GM21447 (cell line): ENCODE measurements around the gene CCL18.
"Not testable (repeated sequence)": the region's sequence is repeated elsewhere in the genome, so short reads cannot be mapped to it uniquely, and the experiment has no call there.

Source experiments
- ATAC-seq: cut with Tn5 transposase; IDR thresholded peaks from one replicate; pipeline ENCODE4 v1.9.1; 2021; ENCODE audit not compliant: unreplicated experiment

CCL18 gene

DNA sequence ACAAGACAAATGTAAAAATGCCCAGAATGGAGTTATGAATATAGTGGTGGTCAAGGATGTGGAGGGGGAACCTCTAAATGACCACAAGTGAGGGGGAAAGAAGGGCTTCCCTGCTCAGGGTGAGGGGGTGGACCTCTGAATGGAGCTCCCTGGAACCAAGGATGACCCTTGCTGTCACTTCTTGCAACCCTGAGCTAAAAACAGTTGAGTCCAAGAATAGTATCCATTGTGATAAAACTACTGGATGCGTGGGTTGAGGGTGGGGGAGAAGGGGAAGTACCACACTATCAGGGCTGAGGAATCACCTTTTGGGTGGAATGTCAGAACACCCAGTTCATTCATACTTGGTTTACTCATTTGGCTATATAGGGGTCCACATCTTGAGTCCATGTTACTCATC is 34.9 kb downstream of the CCL18 start:
- not testable (repeated sequence) for ATAC-seq

DNA sequence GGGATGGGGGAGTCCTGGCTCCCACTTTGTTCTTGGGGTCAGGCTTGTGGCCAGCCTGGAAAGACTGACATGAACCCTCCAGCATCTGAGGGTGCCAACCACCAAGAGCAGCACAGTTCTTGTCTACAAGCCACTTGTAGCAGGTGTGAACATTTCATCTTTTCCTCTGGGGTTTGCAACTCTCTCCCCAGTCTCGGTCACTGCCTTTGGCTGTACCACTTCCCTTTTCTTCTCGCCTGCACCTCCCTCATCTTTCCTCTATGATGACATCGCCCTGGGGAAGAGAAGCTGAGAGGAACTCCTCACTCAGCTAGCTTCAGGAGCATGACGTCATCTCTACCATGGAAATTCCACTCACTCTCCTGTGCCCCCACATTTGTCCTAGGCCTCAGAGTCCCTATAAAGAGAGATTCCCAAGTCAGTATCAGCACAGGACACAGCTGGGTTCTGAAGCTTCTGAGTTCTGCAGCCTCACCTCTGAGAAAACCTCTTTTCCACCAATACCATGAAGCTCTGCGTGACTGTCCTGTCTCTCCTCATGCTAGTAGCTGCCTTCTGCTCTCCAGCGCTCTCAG is 39.4 kb downstream of the CCL18 start, which contains the start of gene CCL4:
Gene CCL4, plus strand, starts transcription at position 427 of the 575 bp plus-strand sequence. Its CDS starts 79 bp downstream, at position 506.
- peak; percentile 81 for ATAC-seq

DNA sequence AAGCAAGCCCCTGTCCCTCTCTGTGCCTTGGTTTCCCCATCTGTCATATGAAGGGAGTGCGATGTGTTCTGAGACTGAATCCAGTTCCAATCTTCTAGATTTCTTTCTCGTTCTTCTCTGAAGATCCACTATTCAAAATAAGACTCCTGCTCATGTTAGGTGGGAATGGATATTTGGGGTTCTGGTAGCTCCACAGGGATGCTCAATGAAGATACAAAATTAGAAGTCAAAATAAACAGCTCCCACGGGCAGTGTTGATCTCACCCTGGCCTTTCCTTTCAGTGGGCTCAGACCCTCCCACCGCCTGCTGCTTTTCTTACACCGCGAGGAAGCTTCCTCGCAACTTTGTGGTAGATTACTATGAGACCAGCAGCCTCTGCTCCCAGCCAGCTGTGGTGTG is 40.2 kb downstream of the CCL18 start:
- ATAC-seq: not testable (repeated sequence)

DNA sequence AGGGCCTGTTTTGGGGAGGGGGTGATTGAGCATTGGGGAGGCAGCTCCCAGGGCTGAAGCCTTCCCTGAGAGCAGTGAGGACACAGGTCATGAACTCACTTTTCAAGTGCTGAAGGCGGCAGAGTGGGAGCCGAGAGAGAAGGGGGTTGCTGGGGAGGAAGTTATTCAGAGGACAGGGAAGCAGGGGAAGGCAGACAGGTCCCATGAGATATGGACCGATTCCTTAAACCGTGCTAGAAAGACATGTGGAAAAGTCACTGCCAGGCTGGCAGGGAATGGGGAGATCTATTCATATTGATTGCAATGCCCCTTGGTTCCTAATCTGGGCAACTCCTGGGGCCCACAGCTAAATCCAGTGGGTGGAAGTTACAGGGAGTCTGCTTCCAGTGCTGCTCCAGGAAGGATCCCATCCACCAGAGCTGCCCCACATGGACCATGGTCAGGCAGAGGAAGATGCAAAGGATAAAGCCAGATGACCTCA is 40.7 kb downstream of the CCL18 start:
- ATAC-seq: no peak

DNA sequence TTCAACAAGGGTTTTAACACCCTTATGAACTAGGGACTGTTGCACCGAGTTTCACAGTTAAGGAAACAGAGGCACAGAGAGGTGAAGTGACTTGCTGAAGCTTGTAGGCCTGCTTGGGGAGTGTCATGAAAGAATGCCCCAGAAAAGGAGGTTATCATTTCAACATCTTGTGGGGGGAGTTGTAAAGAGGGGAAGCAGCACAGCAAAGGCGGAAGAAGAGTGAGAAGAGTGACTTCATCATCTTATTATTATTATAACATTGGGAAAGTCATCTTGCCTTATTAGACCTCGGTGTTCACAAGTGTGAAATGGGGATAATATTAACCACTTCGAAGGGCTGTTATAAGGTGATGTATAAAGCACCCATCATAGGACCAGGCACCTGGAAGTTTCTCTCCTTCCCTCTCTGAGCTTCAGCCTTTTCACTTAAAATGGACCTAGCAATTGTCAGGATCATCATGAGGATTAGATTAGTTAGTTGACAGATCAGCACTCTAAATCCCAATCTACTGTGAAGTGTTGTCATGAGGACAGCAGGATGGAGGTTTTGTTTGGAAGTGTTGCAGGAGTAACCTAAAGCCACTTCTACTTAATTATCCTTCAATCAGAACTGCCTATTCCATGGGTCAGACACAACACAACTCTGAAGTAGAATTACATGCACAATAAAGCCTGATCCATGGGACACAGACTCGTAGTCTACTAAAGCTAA is 41.9 kb downstream of the CCL18 start:
- no peak for ATAC-seq

DNA sequence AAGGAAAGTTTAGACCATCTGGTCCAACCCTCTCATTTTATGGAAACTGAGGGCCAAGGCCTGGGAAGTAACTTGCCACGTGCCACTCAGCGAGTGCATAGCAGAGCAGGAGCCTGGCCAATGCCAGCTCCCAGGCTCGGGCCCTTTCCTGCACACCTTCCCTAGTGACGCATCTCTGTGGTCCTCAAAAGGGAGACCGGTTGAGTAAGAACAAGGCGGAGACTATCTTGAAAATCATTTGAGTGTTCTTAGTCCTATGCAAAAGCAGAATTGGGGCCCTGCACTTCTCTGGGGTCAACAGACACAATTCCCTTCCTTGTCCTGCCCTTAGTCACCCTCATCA is 42.4 kb downstream of the CCL18 start:
- ATAC-seq: no peak

DNA sequence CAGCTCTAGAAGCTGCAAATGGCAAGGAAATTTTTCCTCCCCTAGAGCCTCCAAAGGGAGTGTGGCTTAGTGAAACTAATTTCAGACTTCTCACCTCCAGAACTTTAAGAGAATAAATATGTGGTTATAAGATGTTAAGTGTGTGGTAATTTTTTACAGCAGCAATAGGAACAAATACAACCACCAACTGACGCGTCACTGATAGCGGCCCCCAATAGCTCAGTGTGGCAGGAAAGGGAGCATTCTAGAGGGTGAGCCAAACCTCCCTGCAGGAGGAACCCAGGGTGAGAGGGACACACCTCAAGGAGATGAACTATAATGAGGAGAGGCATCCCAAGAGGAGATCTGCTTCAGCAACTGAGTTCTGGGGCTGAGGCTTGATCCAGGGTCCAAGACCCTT is 43.6 kb downstream of the CCL18 start:
- no peak for ATAC-seq

DNA sequence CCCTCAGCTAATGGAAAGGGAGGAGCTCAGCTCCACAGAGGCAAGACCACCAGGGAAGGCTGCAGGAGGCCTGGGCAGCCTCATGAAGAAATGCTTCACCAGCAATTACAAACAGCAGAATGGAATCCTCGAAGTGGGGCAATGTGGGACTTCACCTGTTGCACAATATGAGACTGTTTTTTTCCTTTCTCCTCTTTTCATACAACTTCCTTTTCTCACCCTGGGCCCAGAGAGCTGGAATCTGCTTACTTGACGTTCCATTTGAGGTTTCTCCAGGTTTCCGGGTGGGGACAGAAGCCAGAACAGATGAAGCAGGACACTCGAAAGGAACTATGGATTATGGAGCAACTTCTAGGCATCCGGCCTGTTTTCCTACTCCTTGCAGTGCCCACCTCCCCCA is 44.2 kb downstream of the CCL18 start:
- not testable (repeated sequence) for ATAC-seq

DNA sequence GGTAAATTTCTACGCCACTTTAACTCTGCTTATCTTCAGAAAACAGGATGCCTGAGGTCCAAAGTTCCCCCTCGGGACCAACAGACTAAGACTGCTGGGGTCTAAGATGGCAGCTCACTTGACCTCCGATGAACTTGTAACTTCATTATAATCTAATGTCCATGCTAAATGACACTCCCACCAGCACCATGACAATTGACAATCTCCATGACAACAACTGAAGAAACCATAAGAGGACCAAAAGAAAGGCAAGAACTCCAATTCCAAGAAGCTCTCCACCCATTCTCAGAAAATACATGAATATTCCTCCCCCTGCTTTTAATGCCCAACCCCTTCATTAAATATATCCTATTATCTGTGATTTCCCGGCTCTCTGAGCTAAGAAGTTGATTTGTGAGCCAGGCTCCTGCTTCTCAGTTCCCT is 47.0 kb downstream of the CCL18 start:
- ATAC-seq: no peak

DNA sequence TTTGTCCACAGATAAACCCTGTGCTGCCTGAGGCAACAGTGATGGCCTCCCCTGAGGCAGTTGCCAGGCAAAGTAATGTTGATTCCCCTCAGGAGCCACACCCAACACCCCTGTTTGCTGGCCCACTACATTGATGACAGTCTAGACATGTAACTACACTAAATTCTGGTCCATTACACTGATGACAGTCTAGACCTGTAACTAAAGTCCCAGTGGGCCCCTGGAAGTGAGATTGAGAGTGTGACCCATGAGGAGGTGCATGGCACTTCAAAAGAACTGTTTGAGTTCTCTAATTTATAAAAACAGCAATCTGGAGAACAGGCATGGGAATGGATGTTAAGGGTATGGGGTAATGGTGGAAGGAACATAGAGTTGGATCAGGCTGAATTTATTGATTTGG is 48.5 kb downstream of the CCL18 start:
- ATAC-seq: no peak

DNA sequence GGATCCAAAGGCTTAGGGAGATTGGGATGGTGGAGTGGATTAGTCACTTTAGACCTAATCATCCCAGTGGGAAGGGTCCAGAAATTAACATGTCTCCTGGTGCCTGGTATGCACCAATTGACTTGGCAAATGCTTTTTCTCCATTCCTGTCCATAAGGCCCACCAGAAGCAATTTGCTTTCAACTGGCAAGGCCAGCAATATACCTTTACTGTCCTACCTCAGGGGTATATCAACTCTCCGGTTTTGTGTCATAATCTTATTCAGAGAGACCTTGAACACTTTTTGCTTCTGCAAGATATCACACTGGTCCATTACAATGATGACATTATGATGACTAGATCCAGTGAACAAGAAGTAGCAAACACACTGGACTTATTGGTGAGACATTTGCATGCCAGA is 49.1 kb downstream of the CCL18 start:
- ATAC-seq: not testable (repeated sequence)

DNA sequence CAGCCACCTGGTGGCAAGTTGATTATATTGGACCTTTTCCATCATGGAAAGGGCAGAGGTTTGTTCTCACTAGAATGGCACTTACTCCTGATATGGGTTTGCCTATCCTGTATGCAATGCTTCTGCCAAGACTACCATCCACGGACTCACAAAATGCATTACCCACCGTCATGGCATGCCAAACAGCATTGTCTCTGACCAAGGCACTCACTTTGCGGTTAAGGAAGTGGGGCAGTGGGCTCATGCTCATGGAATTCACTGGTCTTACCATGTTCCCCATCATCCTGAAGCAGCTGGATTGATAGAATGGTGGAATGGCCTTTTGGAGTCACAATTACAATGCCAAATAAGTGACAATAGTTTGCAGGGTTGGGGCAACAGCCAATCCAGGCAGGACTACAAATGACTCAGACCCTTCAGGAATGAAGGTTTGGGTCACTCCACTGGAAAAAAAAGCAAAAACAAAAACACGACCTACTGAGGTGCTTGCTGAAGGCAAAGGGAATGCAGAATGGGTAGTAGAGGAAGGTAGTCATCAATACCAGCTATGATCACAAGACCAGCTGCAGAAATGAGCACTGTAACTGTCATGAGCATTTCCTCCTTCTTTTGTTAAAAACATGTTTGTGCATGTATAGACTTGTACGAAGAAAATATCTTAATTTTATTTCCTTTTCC is 51.0 kb downstream of the CCL18 start:
- ATAC-seq: not testable (repeated sequence)

DNA sequence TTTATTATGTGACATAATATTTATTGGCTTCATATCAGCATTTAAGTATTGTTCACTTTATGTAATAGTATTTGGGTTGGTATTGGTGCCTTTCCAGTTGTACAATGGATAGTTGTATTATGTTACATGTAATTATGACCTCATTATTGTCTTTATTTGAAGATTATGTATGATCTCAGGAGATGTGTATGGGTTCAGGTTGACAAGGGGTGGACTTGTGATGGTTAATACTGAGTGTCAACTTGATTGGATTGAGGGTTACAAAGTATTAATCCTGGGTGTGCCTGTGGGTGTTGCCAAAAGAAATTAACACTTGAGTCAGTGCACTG is 51.5 kb downstream of the CCL18 start:
- not testable (repeated sequence) for ATAC-seq

DNA sequence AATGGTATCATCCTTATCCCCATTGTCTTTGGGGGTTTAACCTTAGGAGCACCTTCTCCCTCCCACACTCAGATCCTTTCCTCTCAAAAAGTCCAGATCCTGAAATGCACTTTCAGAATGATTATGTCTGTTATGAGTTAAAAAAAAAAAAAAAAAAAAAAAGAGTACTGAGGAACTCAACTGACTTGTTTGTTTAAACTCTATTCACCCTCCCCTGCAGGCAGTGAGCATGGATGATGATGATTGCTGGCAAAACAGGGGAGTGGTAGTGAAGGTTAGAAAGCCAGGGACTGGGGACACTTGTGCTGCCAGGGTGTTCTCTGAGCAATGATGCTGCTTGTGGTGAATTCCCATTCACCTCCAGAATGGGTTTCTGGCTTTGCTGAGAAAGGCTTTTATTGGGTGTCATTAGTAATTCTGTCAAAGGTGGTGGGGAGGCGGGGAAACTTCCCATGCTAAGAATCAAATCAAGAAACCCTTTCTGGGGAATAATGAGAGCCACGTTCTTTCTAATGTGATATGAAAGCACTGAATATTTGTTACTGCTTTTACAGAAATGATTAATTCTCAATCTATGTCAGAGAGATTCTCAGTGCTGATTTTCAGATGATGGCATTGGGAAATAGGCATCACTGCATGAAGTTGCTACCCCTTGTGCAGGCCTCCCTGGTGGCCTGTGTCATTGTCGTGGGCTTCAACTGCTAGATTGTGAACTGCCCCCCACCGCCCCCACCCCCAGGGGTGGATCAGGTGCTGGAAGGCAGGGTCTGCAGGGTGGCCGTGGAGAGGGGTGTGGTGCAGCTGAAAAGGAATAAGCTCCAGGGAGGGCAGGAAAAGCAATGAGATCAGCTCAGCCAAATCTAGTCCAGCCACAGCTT is 53.7 kb downstream of the CCL18 start:
- ATAC-seq: no peak

DNA sequence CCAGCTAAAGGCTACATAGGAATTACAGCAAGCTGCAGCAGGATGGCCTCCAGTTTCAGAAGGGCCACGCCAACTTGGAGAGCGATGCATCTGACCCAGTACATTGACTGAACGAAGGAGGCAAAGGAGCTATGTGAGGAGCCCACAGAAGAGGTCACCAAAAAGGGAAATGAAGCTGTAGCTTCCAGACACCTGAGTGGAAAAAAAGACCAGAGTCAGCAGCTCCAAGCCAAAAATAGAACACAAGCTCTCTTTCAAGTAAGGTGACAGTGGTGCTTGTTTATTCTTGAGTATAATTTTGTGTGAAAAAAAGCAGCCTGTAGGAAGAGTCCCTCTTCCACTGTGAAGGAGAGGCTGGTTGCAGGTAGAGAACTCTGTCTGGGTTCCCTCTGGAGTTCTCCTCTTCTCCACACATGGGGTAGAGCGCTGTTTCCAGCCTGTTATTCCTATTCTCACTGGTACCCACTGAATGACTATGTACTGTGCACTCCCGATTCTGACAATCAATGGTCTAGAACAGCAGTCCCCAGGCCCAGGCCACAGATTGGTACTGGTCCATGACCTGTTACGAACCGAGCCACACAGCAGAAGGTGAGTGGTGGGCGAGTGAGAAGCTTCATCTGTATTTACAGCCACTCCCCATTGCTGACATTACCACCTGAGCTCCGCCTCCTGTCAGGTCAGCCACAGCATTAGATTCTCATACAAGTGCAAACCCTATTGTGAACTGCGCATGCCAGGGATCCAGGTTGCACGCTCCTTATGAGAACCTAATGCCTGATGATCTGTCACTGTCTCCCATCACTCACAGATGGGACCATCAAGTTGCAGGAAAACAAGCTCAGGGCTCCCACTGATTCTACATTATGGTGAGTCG is 54.6 kb downstream of the CCL18 start:
- no peak for ATAC-seq

DNA sequence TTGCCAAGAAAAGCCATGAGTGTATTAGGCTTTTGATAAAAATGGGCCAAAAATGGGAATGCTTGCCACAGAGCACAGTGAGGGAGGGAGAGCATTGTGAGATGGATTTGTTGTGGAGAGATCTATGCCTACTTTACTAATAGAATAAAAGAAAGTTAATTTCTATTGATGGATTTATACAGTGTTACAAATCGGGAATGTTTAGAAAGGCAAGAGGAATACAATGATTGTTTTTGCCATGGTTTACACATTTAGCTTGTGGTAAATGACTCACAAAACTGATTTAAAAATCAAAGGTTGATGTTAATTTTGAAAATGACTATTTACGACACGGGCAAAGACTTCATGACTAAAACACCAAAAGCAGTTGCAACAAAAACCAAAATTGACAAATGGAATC is 56.1 kb downstream of the CCL18 start:
- no peak for ATAC-seq

DNA sequence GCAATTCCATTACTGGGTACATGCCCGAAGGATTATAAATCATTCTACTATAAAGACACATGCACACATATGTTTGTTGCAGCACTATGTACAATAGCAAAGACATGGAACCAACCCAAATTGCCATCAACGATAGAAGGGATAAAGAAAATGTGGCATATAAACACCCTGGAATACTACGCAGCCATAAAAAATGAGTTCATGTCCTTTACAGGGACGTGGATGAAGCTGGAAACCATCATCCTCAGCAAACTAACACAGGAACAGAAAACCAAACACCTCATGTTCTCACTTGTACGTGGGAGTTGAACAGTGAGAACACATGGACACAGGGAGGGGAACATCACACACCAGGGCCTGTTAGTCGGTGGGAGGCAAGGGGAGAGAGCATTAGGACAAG is 57.0 kb downstream of the CCL18 start:
- ATAC-seq: not testable (repeated sequence)
